ENCODE data around the gene PCBP1. TPM values are rescaled to one million over a fixed set of nuclear protein-coding genes. Genes with fewer than 3 reads are reported as not detected.
A peak's percentile ranks its signal among the peaks of the same experiment; 100 is the strongest.

Gene PCBP1
- total and polyA plus RNA-seq, 9 of the 15 experiments (the other 6 are each of a cell fraction or from before 2014, with no cell fraction given) = 19.2 to 407 (median 78.1) TPM

DNA sequence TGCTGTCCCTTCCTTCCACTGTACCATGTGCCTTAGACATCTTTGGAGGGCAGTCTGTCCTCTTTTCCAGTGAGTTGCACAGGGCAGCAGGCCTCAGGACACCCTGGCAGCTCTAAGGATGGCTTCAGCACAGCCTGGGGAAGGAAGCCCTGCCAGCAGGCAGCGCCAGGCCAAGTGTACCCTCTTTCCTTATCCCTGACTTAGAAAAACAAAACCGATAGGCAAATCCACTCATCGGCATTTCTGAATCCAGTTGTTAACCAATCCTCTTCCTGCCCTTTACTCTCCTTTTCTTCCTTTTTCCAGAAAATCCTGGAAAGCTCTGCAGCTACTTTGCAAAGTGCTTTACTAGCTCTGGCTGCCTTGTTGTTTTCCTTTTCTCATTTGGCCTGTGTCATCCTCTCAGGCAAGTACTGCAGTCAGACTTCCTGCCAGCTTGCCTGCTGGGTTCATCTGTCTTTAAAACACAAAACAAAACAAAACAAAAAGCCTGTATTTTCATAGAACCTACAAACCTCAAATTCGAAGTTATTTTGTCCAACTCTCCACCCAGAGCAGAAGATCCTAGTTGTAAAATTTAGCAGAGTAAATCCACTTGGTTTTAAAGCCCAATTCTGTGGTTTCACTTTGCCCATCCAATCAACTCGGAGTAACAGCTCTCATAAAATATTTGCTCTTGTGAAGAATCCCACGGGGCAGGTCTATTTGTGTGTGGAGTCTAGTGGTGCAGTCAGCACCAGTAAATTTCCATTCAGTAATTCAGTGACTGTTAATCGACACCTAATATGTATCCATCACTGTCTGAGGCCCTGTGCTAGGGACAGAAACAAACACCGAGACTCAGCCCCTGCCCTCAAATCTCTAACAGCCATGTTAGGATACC lies 45.2 kb downstream of the PCBP1 start (continued):
- TF ChIP-seq FOXO4 (CRISPR knock-in tag; IDR thresholded peaks at IDR 0.05) (no peak), ZNF318 (IDR thresholded peaks at IDR 0.05; ENCODE audit: borderline replicate concordance in 1 of 2, low read depth in 1 of 2) (no peak), FOXJ3 (CRISPR knock-in tag; IDR thresholded peaks at IDR 0.05) (no peak), POLR2H (tag; IDR thresholded peaks at IDR 0.05; ENCODE audit: low read depth) (0 out of 2 replicates have a peak, but pooled peaks have one; percentile 34), ZNF12 (CRISPR knock-in tag; IDR thresholded peaks at IDR 0.05) (no peak), KAT2B (IDR thresholded peaks at IDR 0.05; ENCODE audit: low read depth, low read length) (no peak), KLF6 (CRISPR knock-in tag; IDR thresholded peaks at IDR 0.05; ENCODE audit: borderline replicate concordance) (no peak), MBD2 (IDR thresholded peaks at IDR 0.05; ENCODE audit: borderline replicate concordance, low read depth) (no peak), SRSF1 (IDR thresholded peaks at IDR 0.05; ENCODE audit: low read depth, low read length) (no peak), TAF9B (IDR thresholded peaks at IDR 0.05; ENCODE audit: partially characterized antibody) (peak; percentile 35), AFF1 (IDR thresholded peaks at IDR 0.05; ENCODE audit: low read depth in 1 of 2, partially characterized antibody in 2 of 2) (peak in 1 of 2 experiments; percentile 18)

Measured in K562 (cell line).